T1000 (cell line): Measurements from ENCODE around the gene FRMD1.

Source experiments
- DNase-seq: peaks from one replicate; lab custom pipeline; 2025; ENCODE audit warnings: mixed read lengths; lab: John Stamatoyannopoulos, UW

FRMD1 gene

GRCh38 chr6:168055696-168056489, 23.1 kb downstream of the FRMD1 start:
- DNase-seq = no peak

- DNase-seq = no peak
Observed at GRCh38 chr6:168054765-168055560, 24.0 kb downstream of the FRMD1 start.

GRCh38 chr6:168053957-168054471, 25.0 kb downstream of the FRMD1 start:
- no peak for DNase-seq

- no peak for DNase-seq
Observed at GRCh38 chr6:168053086-168053956, 25.7 kb downstream of the FRMD1 start.

- no peak for DNase-seq
Observed at GRCh38 chr6:168052291-168052891, 26.6 kb downstream of the FRMD1 start.

- DNase-seq = no peak
Observed at GRCh38 chr6:168051648-168052047, 27.4 kb downstream of the FRMD1 start.

- DNase-seq = no peak
Observed at GRCh38 chr6:168050881-168051586, 28.0 kb downstream of the FRMD1 start.

GRCh38 chr6:168050225-168050880, 28.7 kb downstream of the FRMD1 start:
- DNase-seq = no peak

GRCh38 chr6:168049706-168050224, 29.2 kb downstream of the FRMD1 start:
- no peak for DNase-seq

GRCh38 chr6:168049277-168049676, 29.7 kb downstream of the FRMD1 start:
- DNase-seq = no peak

- no peak for DNase-seq
Observed at GRCh38 chr6:168048724-168049025, 30.3 kb downstream of the FRMD1 start.

GRCh38 chr6:168047841-168048723, 30.9 kb downstream of the FRMD1 start:
- DNase-seq = no peak

GRCh38 chr6:168046696-168047095, 32.3 kb downstream of the FRMD1 start:
- no peak for DNase-seq

GRCh38 chr6:168045706-168046620, 33.0 kb downstream of the FRMD1 start:
- no peak for DNase-seq

- DNase-seq = no peak
Observed at GRCh38 chr6:168045141-168045691, 33.8 kb downstream of the FRMD1 start.

GRCh38 chr6:168044521-168045130, 34.4 kb downstream of the FRMD1 start:
- no peak for DNase-seq

- no peak for DNase-seq
Observed at GRCh38 chr6:168043848-168044415, 35.1 kb downstream of the FRMD1 start.
